HG03196 (cell line): Measurements from ENCODE around the gene HOXC5.

Experiments
- ATAC-seq: cut with Tn5 transposase; IDR thresholded peaks from one replicate; pipeline ENCODE4 v1.9.1; 2021; ENCODE audit not compliant: unreplicated experiment

Gene HOXC5

DNA sequence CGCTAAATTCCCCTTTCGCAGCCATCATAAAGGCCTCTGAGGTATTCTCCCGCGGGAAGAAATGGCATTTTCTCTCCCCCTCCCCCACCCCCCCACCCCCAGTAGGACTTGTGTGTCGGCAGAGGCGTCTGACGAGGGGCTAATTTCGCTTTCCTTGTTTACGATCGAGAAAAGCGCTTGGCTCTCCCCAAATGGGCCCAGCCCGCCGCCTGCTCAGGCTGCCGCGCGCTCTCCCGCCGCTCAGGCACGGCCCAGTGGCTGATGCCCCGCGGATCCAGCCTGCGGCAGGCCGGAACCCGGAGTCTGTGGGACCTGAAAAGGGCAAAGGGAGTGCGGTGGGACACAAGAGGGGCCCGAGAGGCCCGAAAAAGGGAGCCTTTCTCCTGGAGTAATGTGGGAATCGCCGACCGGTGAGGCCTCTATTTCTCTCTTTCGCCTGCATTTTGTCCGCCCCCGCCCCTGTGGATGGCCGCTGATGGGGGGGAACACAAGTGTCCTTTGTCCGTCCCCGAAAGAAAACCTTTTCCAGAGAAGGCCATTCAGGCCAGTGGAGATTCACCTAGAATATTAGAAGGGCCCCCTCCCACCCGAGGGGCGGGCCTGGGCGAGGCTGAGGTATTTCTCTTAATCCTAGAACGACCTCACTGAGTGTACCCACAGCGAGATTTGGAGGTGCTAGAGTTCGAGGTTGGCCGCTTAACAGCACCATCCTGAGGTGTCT is 13.6 kb upstream of the HOXC5 start:
- no peak for ATAC-seq

DNA sequence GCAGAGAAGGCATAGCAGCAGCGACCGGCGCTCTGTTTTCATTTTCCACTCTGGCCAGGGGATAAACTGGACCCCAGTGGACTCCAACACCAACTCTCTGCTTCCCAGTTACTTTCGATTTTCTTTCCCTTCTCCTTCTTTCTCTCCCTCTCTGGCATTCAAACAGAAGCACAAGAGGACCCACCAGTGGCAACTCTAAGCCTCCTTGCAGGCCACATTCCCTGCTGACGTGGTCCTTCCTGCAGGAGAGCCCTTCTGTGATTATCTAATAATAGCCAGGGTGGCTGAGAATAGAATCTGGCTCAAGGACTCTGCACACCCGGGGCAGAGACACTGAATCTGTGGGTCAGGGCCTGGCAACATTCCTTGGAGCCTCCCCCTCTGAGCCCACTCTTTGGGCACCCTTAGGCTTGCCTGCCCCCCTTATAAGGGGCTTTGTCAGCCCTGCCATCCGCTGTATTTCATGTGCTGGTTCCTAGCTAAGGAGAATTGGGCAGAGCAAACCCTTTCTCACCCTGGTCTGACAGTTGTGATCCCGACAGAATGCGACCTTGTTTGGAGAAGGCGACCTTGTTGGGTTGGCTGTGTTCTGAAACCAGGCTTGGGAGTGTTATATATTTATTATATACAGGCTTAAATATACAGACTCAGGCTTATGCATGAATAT is 12.8 kb upstream of the HOXC5 start:
- no peak for ATAC-seq

DNA sequence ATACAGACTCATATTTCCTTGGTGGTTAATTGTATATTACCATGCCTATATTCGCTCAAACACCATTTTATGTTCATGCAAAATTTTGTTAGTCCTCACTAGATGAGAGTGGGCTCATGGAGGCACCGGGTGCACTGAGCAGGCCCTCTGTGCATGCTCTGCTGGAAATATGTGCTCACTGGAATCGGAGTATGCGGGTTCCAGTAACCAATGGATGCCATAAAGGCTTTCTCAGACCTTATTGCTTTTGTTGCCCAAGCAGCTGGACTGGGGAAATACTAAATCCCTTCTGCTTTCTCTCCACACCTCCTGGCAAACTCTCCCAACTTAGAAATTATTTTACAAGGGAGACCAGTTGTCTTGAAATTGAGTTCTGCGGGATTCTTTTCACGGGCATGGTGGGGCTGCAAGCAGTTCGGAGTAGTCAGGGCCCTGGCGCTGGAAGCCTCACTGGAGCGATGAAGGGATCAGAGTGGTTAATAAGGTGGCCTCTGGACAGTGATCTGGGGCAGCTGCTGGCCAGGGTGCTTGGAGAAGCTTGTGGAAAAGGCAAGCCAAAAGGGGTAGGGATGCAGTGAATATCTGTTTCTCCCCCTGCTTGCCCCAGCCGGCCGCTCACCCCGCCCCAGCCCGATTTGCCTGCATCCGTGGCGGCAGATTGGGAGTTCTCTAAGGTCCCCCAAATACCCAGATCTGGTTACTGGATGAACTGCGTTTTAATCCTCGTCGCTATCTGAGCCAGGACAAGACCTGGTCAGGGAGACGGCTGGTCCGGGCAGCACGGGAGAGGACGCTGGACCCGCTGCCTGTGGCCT is 12.1 kb upstream of the HOXC5 start:
- ATAC-seq, result no peak

DNA sequence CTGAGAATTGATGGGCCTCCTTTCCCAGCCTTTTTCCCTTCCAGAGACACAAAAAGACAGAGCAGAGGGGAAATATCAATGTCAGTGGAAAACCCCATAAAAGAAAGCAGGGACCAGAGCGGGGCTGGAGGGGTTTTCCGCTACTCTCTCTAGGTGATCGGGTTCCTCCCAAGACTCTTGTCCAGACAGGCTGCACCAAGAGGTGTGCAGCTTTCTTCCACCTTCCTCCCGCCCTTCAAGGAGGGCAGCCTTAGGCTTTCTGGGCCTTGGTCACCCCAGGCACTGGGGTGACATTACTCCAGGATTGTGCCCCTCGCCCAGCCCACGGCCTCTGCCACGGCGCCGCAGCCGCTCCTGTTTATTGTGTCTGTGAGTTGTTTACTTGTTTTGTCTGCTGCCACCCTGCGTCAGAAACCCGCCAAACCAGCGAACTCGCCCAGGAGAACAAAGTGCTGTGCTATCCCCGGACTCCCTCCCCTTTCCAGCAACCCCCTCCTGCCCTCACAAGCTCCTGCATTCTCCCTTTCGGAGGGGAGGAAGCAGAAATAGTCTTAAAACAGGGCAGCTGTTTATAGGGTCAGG is 11.3 kb upstream of the HOXC5 start:
- no peak for ATAC-seq

DNA sequence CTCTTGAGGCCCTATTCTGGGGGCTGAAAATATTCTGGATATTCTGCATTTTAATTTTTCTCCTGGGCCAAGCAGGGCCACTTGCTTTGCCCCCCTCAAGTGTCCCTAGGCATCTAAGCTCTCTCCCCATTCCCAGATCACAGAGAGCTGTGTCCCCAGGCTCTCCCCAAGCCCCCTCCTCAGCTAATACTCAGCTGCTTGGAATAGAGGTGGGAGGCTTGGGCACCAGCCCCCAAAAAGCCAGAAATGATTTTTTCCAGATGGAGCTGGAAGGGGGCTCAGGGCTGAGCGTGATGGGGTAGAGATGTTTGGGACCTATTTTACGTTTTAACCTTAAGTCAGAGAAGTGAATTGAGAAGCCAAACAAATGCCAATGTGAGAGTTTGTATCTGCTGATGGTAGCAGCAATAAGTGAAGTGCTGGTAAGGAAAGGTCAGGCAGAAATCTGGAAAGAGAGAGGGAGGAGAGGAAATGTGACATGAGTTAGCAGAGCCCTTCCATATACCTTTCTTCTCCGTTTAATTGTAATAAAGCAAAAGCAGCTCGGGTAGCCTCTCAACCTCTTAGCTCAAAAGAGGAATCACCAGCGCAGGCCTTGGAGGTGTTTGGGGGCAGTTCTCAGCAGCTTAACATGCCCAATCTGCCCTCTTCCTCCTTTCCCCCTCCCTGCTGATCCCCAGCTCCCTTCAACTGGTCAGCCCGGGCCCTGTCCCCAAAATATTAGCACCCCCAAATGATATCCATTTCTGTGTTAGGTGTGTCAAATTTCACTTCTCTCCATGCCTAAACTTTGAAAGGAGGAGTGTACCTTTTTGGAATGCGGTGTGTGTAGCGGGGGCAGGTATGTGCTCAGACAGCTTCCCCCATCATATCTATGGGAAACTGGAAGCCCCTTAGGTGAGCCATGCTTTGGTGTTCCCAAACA is 9.6 kb upstream of the HOXC5 start:
- no peak for ATAC-seq

DNA sequence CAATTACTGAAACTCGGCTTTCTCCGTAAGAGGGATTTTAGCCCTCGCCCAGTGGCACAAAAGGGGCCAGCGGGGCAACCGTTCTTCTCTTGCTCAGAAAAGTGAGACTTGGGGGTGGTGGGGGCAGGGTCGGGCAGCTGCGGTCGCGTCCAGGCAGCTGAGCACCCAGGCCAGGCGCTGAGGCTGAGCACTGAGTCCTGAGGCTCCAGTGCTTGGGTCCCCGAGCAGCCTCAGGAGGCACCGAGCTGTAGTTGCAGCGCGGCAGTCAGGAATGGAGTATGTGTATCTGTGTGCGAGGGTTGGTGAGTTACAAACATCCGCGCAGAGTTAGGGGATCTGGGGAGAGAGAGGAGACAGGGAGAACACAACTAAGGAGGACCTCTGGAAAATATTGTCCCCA is 8.7 kb upstream of the HOXC5 start:
- ATAC-seq, result no peak

DNA sequence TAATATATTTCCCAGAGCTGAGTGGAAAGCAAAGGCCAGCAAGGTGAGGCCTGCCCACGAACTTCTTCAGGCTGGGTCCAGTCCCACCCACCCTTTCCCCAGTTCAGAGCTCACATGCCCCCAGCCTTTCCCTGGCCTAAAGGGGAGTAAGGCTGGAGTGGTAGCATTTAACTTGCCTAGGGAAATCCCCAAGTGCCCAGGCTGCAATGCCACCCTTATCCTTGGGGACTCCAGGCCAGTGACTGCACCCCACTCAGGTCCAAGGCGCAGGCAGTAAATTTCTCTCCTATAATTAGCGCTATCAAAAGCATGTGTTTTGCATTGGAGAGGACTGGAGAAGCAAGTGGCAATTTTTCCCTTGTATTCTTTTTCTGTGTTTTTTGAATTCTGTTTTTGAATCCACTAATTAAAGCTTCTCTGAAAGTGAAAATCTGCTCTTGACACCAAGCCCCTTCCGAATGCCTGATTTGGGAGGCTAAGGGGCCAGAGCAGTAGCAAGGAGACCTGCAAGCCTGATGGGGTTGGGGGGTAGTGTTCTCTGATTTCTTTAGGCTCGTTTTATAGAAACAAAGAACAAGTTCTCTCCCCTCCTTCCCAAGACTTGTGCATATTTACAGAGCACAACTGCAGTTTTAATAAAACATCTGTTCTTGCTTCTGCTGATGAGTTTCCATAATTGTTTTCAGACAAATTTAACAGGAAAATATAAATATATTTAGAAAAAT is 8.1 kb upstream of the HOXC5 start:
- ATAC-seq, result no peak

DNA sequence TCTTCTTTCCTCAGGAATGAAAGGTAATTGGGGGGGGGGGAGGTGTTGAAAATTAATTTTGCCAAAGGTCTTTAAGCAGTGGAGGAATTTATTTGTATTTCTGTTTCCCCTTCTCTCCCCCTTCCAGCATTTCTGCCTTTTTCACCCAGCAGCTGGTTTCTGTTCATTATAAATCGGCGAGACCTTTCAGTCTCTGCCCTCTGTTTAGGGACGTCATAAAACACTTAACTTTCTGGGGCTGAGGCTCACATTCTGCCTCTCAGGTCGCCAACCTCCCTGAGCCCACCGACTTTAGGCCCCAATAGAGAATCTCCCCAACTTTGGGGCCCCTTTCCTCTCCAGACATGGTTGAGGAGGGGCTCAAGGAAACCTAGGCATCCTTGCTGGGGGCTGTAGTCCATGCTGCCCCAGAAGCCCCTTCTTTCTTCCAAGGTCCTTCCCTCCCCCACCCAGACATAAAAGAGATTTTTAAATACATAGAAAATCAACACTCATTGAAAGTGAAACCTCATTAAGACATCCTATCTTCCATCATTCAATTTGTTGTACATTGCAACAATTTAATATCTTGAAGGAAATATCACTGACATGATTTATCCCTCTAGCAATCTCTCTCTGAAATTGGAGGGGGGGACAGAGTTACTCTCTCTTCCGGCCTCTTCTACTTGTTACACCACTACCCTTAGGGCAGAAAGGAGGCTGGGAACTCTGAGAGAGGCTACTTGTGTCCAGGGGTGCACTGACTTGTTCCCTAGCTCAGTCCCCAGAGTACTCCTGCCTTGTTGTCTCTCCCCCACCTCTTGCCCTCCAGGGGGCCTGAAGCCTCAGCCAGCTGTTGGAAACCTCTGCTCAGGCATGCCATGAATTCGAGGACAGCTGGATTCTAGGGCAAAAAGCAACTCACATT is 7.1 kb upstream of the HOXC5 start:
- no peak for ATAC-seq

DNA sequence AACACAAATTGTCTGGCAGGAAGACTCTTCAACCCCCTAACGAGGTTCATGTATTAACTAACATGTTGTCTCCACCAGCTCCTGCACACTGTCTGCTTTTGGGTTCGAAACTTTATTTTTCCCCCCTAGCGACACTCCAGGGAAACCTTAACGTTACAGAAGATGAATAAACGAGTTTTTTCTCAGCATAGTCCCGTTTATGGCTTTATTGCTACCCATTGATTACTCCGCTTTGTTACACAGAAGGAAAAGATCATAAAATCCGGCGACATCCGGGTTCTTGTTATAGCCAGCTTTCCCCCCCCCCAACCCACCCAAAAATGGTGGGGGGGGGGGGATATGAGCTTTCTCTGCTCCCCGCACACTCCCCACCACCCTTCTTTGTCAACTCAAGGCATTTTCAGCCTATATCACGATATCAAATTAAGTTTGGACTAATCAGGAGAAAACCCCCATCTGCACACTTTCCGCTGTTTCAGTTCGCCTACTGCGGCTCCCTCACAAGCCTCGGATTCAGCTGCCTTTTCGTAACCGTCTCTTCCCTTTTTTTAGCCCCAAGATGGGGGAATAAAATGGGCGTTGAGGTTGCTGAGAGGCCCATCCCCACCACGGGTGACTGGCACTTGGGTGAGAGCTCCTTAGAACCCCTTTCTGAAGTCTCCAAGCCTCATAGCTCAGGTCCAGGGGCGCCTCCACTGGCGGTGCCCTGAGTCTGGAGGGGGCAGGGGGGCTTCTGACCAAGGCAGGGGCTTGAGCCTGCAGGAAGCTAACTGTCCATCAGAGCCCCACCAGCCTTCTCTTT is 6.0 kb upstream of the HOXC5 start:
- no peak for ATAC-seq

DNA sequence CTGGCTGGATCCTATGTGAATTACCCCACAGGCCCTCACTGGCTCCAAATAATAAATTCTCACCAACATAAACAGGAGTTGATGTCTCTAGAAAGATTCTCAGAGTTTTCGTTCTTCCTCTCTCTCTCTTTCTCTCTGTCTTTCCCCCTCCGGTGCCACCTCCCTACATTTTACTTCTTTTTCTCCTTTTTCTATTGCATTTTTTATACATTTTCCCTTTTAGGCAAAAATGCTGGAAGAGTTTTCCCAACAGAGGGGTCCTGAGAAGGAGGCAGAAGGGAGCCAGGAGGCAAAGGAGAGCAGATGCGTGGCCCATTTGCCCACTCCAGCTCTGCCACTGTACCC is 5.4 kb upstream of the HOXC5 start:
- ATAC-seq, result no peak

DNA sequence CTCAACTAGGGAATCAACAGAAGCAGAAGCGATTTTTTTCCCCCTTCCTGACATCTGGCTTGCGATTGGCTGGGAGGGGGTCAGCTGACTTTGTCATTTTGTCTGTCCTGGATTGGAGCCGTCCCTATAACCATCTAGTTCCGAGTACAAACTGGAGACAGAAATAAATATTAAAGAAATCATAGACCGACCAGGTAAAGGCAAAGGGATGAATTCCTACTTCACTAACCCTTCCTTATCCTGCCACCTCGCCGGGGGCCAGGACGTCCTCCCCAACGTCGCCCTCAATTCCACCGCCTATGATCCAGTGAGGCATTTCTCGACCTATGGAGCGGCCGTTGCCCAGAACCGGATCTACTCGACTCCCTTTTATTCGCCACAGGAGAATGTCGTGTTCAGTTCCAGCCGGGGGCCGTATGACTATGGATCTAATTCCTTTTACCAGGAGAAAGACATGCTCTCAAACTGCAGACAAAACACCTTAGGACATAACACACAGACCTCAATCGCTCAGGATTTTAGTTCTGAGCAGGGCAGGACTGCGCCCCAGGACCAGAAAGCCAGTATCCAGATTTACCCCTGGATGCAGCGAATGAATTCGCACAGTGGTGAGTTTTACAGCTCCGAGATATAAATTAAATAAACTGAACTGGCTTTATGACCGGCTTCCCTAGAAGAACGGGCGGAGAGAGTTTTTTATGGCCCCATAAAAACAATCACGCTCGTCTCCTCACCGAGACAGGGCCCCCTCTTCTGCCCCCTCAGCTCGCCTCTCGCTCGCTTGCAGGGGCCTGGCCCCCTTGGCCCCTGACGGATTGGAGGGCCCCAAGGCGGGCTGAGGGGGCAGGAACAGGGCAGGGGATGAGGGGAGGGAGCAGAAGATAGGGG is 4.3 kb upstream of the HOXC5 start, which contains the start of gene HOXC6:
Gene HOXC6 (plus strand): TSS at position 127 of the 888 bp plus-strand sequence. CDS start 82 bp downstream, at position 209.
- ATAC-seq, result no peak

DNA sequence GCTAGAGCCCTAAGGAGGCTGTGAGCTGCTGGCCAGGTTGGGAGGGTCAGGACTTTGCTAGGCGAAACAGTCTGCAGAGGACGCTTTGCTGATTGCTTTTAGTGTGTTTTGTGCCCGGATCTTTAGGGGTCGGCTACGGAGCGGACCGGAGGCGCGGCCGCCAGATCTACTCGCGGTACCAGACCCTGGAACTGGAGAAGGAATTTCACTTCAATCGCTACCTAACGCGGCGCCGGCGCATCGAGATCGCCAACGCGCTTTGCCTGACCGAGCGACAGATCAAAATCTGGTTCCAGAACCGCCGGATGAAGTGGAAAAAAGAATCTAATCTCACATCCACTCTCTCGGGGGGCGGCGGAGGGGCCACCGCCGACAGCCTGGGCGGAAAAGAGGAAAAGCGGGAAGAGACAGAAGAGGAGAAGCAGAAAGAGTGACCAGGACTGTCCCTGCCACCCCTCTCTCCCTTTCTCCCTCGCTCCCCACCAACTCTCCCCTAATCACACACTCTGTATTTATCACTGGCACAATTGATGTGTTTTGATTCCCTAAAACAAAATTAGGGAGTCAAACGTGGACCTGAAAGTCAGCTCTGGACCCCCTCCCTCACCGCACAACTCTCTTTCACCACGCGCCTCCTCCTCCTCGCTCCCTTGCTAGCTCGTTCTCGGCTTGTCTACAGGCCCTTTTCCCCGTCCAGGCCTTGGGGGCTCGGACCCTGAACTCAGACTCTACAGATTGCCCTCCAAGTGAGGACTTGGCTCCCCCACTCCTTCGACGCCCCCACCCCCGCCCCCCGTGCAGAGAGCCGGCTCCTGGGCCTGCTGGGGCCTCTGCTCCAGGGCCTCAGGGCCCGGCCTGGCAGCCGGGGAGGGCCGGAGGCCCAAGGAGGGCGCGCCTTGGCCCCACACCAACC is 3.1 kb upstream of the HOXC5 start:
- ATAC-seq, result no peak

DNA sequence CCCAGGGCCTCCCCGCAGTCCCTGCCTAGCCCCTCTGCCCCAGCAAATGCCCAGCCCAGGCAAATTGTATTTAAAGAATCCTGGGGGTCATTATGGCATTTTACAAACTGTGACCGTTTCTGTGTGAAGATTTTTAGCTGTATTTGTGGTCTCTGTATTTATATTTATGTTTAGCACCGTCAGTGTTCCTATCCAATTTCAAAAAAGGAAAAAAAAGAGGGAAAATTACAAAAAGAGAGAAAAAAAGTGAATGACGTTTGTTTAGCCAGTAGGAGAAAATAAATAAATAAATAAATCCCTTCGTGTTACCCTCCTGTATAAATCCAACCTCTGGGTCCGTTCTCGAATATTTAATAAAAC is 2.4 kb upstream of the HOXC5 start:
- ATAC-seq, result no peak

DNA sequence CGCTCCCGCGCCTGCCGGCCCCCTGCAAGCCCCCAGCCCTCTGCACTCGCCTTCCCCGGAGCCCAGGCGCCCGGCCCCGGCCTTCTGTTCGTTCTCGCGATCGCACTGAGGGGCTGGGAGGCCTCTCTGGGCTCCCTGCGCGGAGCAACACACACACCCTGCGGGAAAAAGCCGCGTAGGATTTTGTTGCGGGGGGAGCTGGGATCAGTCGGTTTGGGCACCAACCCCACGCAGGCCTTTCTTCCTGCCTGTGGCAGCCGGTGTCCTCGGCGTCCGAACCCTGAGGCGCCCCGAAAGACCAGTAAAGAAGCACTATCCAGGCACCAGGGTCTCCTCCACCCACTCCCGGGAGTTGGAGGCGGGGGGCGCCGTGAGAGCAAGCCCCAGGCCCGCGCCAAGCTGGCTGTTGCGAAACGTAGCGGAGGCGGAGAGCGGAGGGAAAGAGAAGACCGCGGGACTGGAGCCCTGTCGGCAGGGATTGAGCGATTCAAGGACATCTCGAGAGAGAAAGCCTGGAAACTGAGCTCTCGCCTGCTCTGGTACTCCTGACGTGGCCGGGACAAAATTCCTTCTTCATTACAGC is 1.9 kb upstream of the HOXC5 start:
- ATAC-seq, result no peak

DNA sequence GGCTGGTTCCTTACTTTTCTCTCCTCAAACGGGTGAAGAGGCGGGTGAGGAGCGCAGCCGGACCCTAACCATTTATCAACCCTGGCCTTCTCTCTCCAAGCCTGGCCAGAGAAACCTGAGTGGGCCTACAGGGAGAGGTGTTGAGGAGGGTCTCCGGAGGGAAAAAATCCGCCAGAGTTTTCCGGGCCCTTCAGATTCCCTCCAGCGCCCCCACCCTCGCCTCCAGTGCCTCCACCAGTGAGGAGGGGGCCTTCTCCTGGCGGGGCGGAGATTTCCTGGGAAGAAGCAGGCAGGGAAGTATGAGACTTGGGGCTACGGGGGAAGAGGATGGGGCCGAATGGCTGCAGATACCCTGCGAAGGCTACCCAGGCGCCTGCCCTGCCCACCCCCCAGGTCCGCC is 1.4 kb upstream of the HOXC5 start:
- ATAC-seq, result no peak
